ENCODE measurements around the gene PRTFDC1. TPM values are rescaled to one million over a fixed set of nuclear protein-coding genes. Genes with fewer than 3 reads are reported as not detected.
"Not testable (repeated sequence)": the region's sequence is repeated elsewhere in the genome, so short reads cannot be mapped to it uniquely, and the experiment has no call there.

The PRTFDC1 gene
- total and polyA plus RNA-seq, 7 experiments from 2014 or later, result 0.13 to 1.7 (median 0.69) TPM

DNA sequence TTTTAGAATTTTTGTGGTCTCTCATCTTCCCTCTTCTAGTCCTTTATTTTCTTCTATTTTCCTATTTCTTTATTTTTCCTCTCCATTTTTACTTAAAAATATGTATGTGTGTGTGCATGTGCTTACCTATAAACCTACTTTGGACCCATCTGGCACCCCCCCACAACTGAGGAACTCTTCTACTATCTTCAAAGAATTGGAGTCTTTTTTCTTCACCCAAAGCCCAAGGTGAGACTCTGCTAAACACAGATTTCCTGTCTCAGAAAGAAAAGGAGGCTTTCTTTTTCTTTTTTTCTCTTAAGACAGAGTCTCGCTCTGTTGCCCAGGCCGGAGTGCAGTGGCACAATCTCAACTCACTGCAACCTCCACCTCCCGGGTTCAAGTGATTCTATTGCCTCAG, 24.2 kb downstream of the PRTFDC1 start:
- POLR2A ChIA-PET, result interaction anchor here (0.6 kb wide), 1 partner anchor 15 kb away, joined by 3 read pairs; no protein-coding TSS in a partner anchor
- no peaks in the 10 kb centered on the region for H3K9me3 ChIP-seq (ENCODE audit: control insufficient read depth in 2 of 3, low read length in 3 of 3)
- peaks cover 0 to 7% (median 0%) of the 10 kb centered on the region in 5 donors for H3K27me3 Mint-ChIP-seq
- H3K4me1 Mint-ChIP-seq, result peaks cover 2 to 34% (median 11%) of the 10 kb centered on the region in 7 donors
- DNase-seq (peak in 2 of 9 donors; percentile 11 to 19), ATAC-seq (no peak)
- peaks cover 5 to 14% (median 13%) of the 10 kb centered on the region in 5 donors for H3K36me3 Mint-ChIP-seq
- no peak overlapping the region for H3K27ac ChIP-seq (ENCODE audit: low read depth, low read length)
- H3K4me3 ChIP-seq (ENCODE audit: low read length), result no peak overlapping the region
- peak overlapping the region in 4 of 9 donors; percentile 48 to 91 (median 70) for H3K27ac Mint-ChIP-seq
- intact Hi-C loops (cut with micrococcal nuclease), result no loop called here
- CTCF ChIA-PET, result interaction anchor here (0.8 to 1.2 kb wide), 2 partner anchors 35 to 71 kb away, joined by 4 to 5 read pairs; no protein-coding TSS in a partner anchor
- peaks cover 0 to 29% (median 11%) of the 10 kb centered on the region in 11 donors for H3K9me3 Mint-ChIP-seq
- H3K4me1 ChIP-seq (ENCODE audit: control insufficient read depth in 2 of 2, insufficient read depth in 2 of 2, low read length in 2 of 2), result peaks cover 0 to 13% of the 10 kb centered on the region in 2 donors
- H3K4me3 Mint-ChIP-seq, result peak overlapping the region in 6 of 10 donors; percentile 22 to 67 (median 50)
- H3K36me3 ChIP-seq (ENCODE audit: control insufficient read depth in 2 of 3, insufficient read depth in 3 of 3, low read length in 3 of 3), result no peaks in the 10 kb centered on the region
- no peaks in the 10 kb centered on the region for H3K27me3 ChIP-seq (ENCODE audit: control insufficient read depth in 2 of 2, insufficient read depth in 2 of 2, low read length in 2 of 2)

DNA sequence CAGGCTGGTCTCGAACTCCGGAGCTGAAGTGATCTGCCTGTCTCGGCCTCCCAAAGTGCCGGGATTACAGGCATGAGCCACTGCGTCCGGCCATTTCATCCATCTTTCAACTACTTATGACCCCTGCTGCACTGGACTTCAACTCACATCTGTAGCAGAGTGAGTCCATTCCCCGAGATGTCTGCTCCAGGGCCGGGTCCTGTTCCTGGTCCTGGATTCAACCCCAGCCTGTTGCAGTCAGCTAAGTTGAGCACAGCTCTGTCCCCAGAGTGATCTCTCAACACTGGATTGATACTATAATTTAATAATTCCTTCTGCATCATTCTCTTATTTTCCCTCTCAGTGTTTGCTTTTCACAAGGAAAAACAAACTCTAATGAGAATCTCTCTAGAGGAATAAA, 25.8 kb downstream of the PRTFDC1 start:
- Histone ChIP-seq H3K27me3 (ENCODE audit: control insufficient read depth in 2 of 2, insufficient read depth in 2 of 2, low read length in 2 of 2) (no peaks in the 10 kb centered on the region), H3K36me3 (ENCODE audit: control insufficient read depth in 2 of 3, insufficient read depth in 3 of 3, low read length in 3 of 3) (no peaks in the 10 kb centered on the region), H3K9me3 (ENCODE audit: control insufficient read depth in 2 of 3, low read length in 3 of 3) (no peaks in the 10 kb centered on the region), H3K4me1 (ENCODE audit: control insufficient read depth in 2 of 2, insufficient read depth in 2 of 2, low read length in 2 of 2) (peaks cover 0 to 13% of the 10 kb centered on the region in 2 donors), H3K27ac (ENCODE audit: low read depth, low read length) (no peak overlapping the region), H3K4me3 (ENCODE audit: low read length) (no peak overlapping the region)
- Mint-ChIP-seq H3K27me3 (peaks cover 0 to 5% (median 0%) of the 10 kb centered on the region in 5 donors), H3K4me3 (no peak overlapping the region), H3K27ac (no peak overlapping the region), H3K4me1 (peaks cover 8 to 34% (median 12%) of the 10 kb centered on the region in 7 donors), H3K36me3 (peaks cover 5 to 14% (median 13%) of the 10 kb centered on the region in 5 donors), H3K9me3 (peaks cover 0 to 30% (median 11%) of the 10 kb centered on the region in 11 donors)
- CTCF ChIA-PET, result no interaction called here
- POLR2A ChIA-PET, result no interaction called here
- ATAC-seq, result no peak
- DNase-seq, result no peak
- intact Hi-C loops (cut with micrococcal nuclease), result no loop called here

DNA sequence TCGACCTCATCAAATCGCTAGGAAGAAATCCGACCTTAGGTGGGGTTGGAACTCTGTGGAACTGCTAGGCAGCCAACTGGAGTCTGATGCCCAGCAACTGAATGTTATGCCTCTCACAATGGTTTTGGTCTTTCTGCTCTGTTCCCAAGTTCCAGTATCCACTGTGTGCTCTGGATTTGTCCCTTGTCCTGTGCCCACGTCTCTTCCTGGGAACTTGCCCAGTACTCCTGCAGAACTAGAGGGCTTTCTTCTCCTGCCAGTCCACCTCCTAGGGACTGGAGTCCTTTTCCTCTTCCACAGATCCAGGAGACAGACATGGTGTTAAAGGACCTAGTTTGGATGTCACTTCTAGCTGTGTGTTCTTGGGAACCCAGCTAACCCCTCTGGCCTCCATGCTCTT, 26.6 kb downstream of the PRTFDC1 start:
- CTCF ChIA-PET, result interaction anchor here (0.6 kb wide), 1 partner anchor 42 kb away, joined by 3 read pairs; no protein-coding TSS in a partner anchor
- Histone ChIP-seq H3K27ac (ENCODE audit: low read depth, low read length) (no peak overlapping the region), H3K4me1 (ENCODE audit: control insufficient read depth in 2 of 2, insufficient read depth in 2 of 2, low read length in 2 of 2) (peaks cover 0 to 13% of the 10 kb centered on the region in 2 donors), H3K36me3 (ENCODE audit: control insufficient read depth in 2 of 3, insufficient read depth in 3 of 3, low read length in 3 of 3) (no peaks in the 10 kb centered on the region), H3K27me3 (ENCODE audit: control insufficient read depth in 2 of 2, insufficient read depth in 2 of 2, low read length in 2 of 2) (no peaks in the 10 kb centered on the region), H3K4me3 (ENCODE audit: low read length) (no peak overlapping the region), H3K9me3 (ENCODE audit: control insufficient read depth in 2 of 3, low read length in 3 of 3) (no peaks in the 10 kb centered on the region)
- Mint-ChIP-seq H3K4me3 (no peak overlapping the region), H3K36me3 (peaks cover 5 to 14% (median 13%) of the 10 kb centered on the region in 5 donors), H3K9me3 (peaks cover 0 to 30% (median 11%) of the 10 kb centered on the region in 11 donors), H3K27me3 (no peaks in the 10 kb centered on the region), H3K4me1 (peaks cover 8 to 42% (median 20%) of the 10 kb centered on the region in 7 donors), H3K27ac (no peak overlapping the region)
- DNase-seq (no peak), ATAC-seq (no peak)
- intact Hi-C loops (cut with micrococcal nuclease), result no loop called here
- POLR2A ChIA-PET, result no interaction called here

- H3K4me3 Mint-ChIP-seq; POLR2A ChIA-PET; H3K36me3 ChIP-seq (ENCODE audit: control insufficient read depth in 2 of 3, insufficient read depth in 3 of 3, low read length in 3 of 3); H3K4me3 ChIP-seq (ENCODE audit: low read length); H3K9me3 ChIP-seq (ENCODE audit: control insufficient read depth in 2 of 3, low read length in 3 of 3); H3K27ac ChIP-seq (ENCODE audit: low read depth, low read length); CTCF ChIA-PET; intact Hi-C loops (cut with micrococcal nuclease); DNase-seq; H3K27me3 Mint-ChIP-seq; H3K27me3 ChIP-seq (ENCODE audit: control insufficient read depth in 2 of 2, insufficient read depth in 2 of 2, low read length in 2 of 2); ATAC-seq: not testable (repeated sequence)
- peaks cover 0 to 13% of the 10 kb centered on the region in 2 donors for H3K4me1 ChIP-seq (ENCODE audit: control insufficient read depth in 2 of 2, insufficient read depth in 2 of 2, low read length in 2 of 2)
- H3K27ac Mint-ChIP-seq, result peak overlapping the region in 2 of 9 donors; percentile 5 to 8
- H3K9me3 Mint-ChIP-seq, result peaks cover 0 to 34% (median 12%) of the 10 kb centered on the region in 11 donors
- H3K36me3 Mint-ChIP-seq, result peaks cover 5 to 18% (median 13%) of the 10 kb centered on the region in 5 donors
- peaks cover 8 to 42% (median 21%) of the 10 kb centered on the region in 7 donors for H3K4me1 Mint-ChIP-seq
These were observed 27.9 kb downstream of the PRTFDC1 start for GRCh38 chr10:24924483-24924882.

DNA sequence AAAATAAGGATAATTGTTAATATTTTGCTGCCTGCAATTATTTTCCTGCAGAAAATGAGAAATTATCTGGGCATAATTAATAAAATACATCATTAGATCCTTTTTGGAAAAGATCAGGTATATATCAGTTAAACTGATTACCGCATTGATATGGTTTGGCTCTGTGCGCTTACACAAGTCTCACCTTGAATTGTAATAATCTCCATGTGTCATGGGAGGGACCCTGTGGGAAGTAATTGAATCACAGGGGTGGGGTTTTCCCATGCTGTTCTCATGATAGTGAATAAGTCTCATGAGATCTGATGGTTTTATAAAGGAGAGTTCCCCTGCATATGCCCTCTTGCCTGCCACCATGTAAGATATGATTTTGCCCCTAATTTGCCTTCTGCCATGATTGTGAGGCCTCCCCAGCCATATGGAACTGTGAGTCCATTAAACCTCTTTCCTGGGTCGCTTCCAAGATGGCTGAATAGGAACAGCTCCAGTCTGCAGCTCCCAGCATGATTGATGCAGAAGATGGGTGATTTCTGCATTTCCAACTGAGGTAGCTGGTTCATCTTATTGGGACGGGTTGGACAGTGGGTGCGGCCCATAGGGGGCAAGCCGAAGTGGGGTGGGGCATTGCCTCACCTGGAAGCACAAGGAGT, 30.1 kb downstream of the PRTFDC1 start:
- H3K27me3 Mint-ChIP-seq; H3K27me3 ChIP-seq (ENCODE audit: control insufficient read depth in 2 of 2, insufficient read depth in 2 of 2, low read length in 2 of 2); intact Hi-C loops (cut with micrococcal nuclease); H3K36me3 ChIP-seq (ENCODE audit: control insufficient read depth in 2 of 3, insufficient read depth in 3 of 3, low read length in 3 of 3); POLR2A ChIA-PET; H3K9me3 ChIP-seq (ENCODE audit: control insufficient read depth in 2 of 3, low read length in 3 of 3); H3K27ac ChIP-seq (ENCODE audit: low read depth, low read length); DNase-seq; H3K4me3 Mint-ChIP-seq; ATAC-seq; H3K27ac Mint-ChIP-seq; CTCF ChIA-PET; H3K4me1 ChIP-seq (ENCODE audit: control insufficient read depth in 2 of 2, insufficient read depth in 2 of 2, low read length in 2 of 2); H3K4me3 ChIP-seq (ENCODE audit: low read length): not testable (repeated sequence)
- Mint-ChIP-seq H3K4me1 (peaks cover 0 to 24% (median 15%) of the 10 kb centered on the region in 7 donors), H3K36me3 (peaks cover 5 to 22% (median 13%) of the 10 kb centered on the region in 5 donors), H3K9me3 (peaks cover 0 to 34% (median 12%) of the 10 kb centered on the region in 11 donors)

DNA sequence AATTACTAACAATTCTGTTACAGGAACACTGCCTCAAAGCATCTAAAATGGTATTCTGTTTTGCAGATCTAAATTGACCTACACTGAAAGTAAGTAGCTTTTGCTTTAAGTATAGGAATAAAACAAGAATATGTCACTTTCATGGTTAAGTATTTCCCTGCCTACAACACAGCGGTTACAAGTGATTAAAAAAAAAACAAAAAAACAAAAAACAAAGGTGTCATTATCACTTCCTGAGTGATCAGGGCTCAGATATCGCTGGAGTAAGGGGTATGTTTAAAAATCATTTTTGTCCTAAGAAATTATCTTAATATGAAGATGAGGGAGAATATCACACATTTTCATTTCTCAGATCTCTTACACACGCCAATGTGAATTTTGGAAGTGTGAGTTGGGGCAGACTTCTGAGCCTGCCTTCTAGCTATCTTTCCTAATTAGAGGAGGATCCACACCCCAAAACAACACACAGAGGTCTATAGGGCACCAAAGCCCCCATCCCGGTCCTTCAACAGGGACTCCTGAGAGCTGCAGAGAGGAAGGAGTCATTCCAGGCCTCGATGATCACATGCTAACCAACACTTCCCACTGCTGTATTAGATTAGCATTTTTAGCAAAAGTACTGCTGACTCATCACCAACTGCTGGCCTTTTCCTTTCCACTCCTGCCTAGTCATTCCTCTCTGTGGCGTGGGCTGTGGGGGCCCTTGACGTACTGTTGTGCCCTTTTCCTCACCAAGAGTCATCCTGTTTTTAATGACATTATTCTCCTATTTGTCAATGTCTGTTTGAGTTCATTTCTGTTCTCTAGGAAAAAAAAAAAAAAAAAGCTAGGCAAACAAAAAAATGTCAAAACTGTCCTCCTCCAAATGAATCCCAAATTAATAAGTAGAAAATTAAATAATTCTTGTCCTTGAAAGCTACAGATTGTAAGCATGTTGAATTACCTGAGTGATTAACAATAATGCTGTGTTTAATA, 31.2 kb downstream of the PRTFDC1 start:
- H3K27ac Mint-ChIP-seq, result peak overlapping the region in 4 of 9 donors; percentile 9 to 84 (median 33)
- Histone ChIP-seq H3K36me3 (ENCODE audit: control insufficient read depth in 2 of 3, insufficient read depth in 3 of 3, low read length in 3 of 3) (no peaks in the 10 kb centered on the region), H3K9me3 (ENCODE audit: control insufficient read depth in 2 of 3, low read length in 3 of 3) (no peaks in the 10 kb centered on the region), H3K4me1 (ENCODE audit: control insufficient read depth in 2 of 2, insufficient read depth in 2 of 2, low read length in 2 of 2) (no peaks in the 10 kb centered on the region), H3K27ac (ENCODE audit: low read depth, low read length) (no peak overlapping the region), H3K27me3 (ENCODE audit: control insufficient read depth in 2 of 2, insufficient read depth in 2 of 2, low read length in 2 of 2) (no peaks in the 10 kb centered on the region), H3K4me3 (ENCODE audit: low read length) (no peak overlapping the region)
- peak overlapping the region in 2 of 10 donors; percentile 31 to 56 for H3K4me3 Mint-ChIP-seq
- peaks cover 5 to 22% (median 13%) of the 10 kb centered on the region in 5 donors for H3K36me3 Mint-ChIP-seq
- intact Hi-C loops (cut with micrococcal nuclease), result no loop called here
- DNase-seq (peak in 1 of 9 donors; percentile 72), ATAC-seq (peak; percentile 64)
- ChIA-PET POLR2A (interaction anchor here (0.9 kb wide), 1 partner anchor 11 kb away, joined by 3 read pairs; no protein-coding TSS in a partner anchor), CTCF (interaction anchor here (1.5 kb wide), 1 partner anchor 9 kb away, joined by 5 read pairs; no protein-coding TSS in a partner anchor)
- no peaks in the 10 kb centered on the region for H3K27me3 Mint-ChIP-seq
- peaks cover 0 to 34% (median 12%) of the 10 kb centered on the region in 11 donors for H3K9me3 Mint-ChIP-seq
- H3K4me1 Mint-ChIP-seq, result peaks cover 0 to 16% (median 12%) of the 10 kb centered on the region in 7 donors

Data from naive thymus-derived CD4-positive, alpha-beta T cell (primary cell).